Prostate gland (tissue), 2 donors: ENCODE measurements around the gene ZSWIM9.

ENCODE experiments used
- POLR2A ChIP-seq: fragments of 450-650 bp; IDR thresholded peaks from one replicate; pipeline ENCODE4 v1.6.1; 2016; ENCODE audit warnings: antibody characterized with exemption, mild to moderate bottlenecking
- POLR2AphosphoS5 ChIP-seq: sonication (generic); formaldehyde crosslinking; IDR thresholded peaks from one replicate; pipeline ENCODE4 v1.6.1; 2017; ENCODE audit warnings: antibody characterized with exemption
- TF ChIP-seq, protein P1 (sequence below), 4 experiments: fragments of 200-600 bp in 2 of 4; fragments of 450-650 bp in 2 of 4; sonication (generic) in 2 of 4; IDR thresholded peaks; 1 replicate in 3 of 4; 2 replicates in 1 of 4; pipeline ENCODE4 v1.5.1; 2016 to 2019; ENCODE audit warnings: antibody characterized with exemption in 4 of 4, mild to moderate bottlenecking in 2 of 4, moderate library complexity in 2 of 4

DNA sequence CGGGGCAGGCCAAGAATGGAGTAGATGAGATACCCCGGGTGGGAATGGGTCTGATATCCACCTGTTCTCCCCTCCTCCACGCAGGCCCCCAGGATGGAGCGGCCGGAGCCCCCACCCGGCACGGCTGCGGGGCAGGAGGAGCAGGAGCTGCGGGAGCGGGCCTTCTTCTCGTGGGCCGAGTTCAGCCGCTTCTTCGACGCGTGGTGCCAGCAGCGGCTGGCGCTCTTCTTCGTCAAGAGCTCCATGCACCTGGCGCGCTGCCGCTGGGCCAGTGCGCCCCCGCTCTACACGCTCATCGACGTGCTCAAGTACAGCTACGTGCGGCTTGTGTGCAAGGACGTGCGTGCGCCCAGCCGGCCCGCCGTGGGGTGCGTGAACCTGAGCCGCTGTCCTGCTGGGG, 1.2 kb downstream of the ZSWIM9 start:
- TF ChIP-seq, protein P1, sequence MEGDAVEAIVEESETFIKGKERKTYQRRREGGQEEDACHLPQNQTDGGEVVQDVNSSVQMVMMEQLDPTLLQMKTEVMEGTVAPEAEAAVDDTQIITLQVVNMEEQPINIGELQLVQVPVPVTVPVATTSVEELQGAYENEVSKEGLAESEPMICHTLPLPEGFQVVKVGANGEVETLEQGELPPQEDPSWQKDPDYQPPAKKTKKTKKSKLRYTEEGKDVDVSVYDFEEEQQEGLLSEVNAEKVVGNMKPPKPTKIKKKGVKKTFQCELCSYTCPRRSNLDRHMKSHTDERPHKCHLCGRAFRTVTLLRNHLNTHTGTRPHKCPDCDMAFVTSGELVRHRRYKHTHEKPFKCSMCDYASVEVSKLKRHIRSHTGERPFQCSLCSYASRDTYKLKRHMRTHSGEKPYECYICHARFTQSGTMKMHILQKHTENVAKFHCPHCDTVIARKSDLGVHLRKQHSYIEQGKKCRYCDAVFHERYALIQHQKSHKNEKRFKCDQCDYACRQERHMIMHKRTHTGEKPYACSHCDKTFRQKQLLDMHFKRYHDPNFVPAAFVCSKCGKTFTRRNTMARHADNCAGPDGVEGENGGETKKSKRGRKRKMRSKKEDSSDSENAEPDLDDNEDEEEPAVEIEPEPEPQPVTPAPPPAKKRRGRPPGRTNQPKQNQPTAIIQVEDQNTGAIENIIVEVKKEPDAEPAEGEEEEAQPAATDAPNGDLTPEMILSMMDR (IDR thresholded peaks at IDR 0.05): no peak
- TF ChIP-seq POLR2AphosphoS5 (no peak), POLR2A (no peak)
